ENCODE results near the gene KRTAP5-2. TPM values are rescaled to one million over a fixed set of nuclear protein-coding genes. Genes with fewer than 3 reads are reported as not detected.

Gene KRTAP5-2
- total and polyA plus RNA-seq, 2 of the 4 experiments (the other 2 are of a cell fraction): not detected

GRCh38 chr11:1558775-1559110 lies 39.4 kb downstream of the KRTAP5-2 start:
- Histone ChIP-seq H2BK5ac (ENCODE audit: low read depth, low read length, poor library complexity, severe bottlenecking) (peak overlapping the region; percentile 68), H2AK9ac (replicated peaks; ENCODE audit: low read depth, low read length, poor library complexity) (peak overlapping the region; percentile 83), H2AK5ac (ENCODE audit: low read depth, low read length) (peak overlapping the region; percentile 96), H3K23ac (ENCODE audit: low read depth, low read length) (peak overlapping the region; percentile 27; the same call in 1 of the 2 replicates), H3K4me1 (ENCODE audit: control insufficient read depth, insufficient read depth, low read length) (peaks cover 20% of the 10 kb centered on the region), H3K18ac (ENCODE audit: low read depth, low read length) (peak overlapping the region; percentile 61), H2BK20ac (ENCODE audit: low read depth, low read length) (peak overlapping the region; percentile 92), H4K91ac (ENCODE audit: insufficient read depth, low read depth, low read length) (peak overlapping the region; percentile 97), H3K56ac (ENCODE audit: extremely low read depth, insufficient read depth, low read length) (no peak overlapping the region), H3K27ac (ENCODE audit: insufficient read depth, low read length) (peak overlapping the region; percentile 62), H2AFZ (replicated peaks; ENCODE audit: low read length, poor library complexity) (peak overlapping the region; percentile 87), H3K9ac (ENCODE audit: low read depth, low read length) (no peak overlapping the region), H3K4me3 (ENCODE audit: insufficient read depth, low read depth, low read length) (no peak overlapping the region), H3K14ac (replicated peaks; ENCODE audit: low read depth, low read length) (peak overlapping the region; percentile 63), H3K4me2 (ENCODE audit: low read depth, low read length) (peak overlapping the region; percentile 1; the same call in 1 of the 2 replicates), H4K8ac (ENCODE audit: low read depth in 2 of 2, low read length in 2 of 2) (peak overlapping the region; percentile 63 to 81; a peak in 3 of 4 replicates), H2BK120ac (ENCODE audit: low read depth, low read length) (peak overlapping the region; percentile 95), H3K36me3 (ENCODE audit: control insufficient read depth, insufficient read depth, low read length) (peaks cover 16% of the 10 kb centered on the region), H4K20me1 (ENCODE audit: insufficient read depth, low read length) (peaks cover 18% of the 10 kb centered on the region), H3K9me1 (ENCODE audit: insufficient read depth, low read length) (peaks cover 14% of the 10 kb centered on the region), H3K9me3 (ENCODE audit: control insufficient read depth, insufficient read depth, low read length) (no peaks in the 10 kb centered on the region), H3K4ac (ENCODE audit: low read depth, low read length) (peak overlapping the region; percentile 97), H3K27me3 (ENCODE audit: control insufficient read depth, insufficient read depth, low read length) (no peaks in the 10 kb centered on the region), H3K79me1 (ENCODE audit: low read depth in 1 of 2, low read length in 2 of 2) (peaks cover 0 to 21% of the 10 kb centered on the region in 2 experiments; a peak in 1 of 4 replicates), H4K5ac (ENCODE audit: low read depth, low read length) (peak overlapping the region; percentile 16), H2BK15ac (ENCODE audit: low read depth, low read length) (peak overlapping the region; percentile 94; the same call in 2 of the 3 replicates)
- dilution Hi-C loops (cut with HindIII; ENCODE audit: low sequenced_read_pairs, unreplicated experiment): no loop called here
- CTCF ChIA-PET: interaction anchor here (0.8 to 2.2 kb wide), 2 partner anchors 12 to 16 kb away, joined by 4 to 7 read pairs; no protein-coding TSS in a partner anchor
- TF ChIP-seq CHD1 (IDR thresholded peaks at IDR 0.05; ENCODE audit: low read depth, low read length) (no peak), BHLHE40 (IDR thresholded peaks at IDR 0.05; ENCODE audit: low read depth, low read length) (no peak), FOS (IDR thresholded peaks at IDR 0.05; ENCODE audit: low read depth, low read length) (no peak), USF2 (IDR thresholded peaks at IDR 0.05; ENCODE audit: low read depth, low read length) (no peak), MAFK (IDR thresholded peaks at IDR 0.05; ENCODE audit: low read depth, low read length) (no peak)
- DNase-seq (no peak), ATAC-seq (ENCODE audit: low read depth) (no peak; the same call in 1 of the 2 replicates)
- intact Hi-C loops (cut with micrococcal nuclease): no loop called here
- 64% methylated on average over 3 of the region's 12 CpGs; no CpG with 5 or more reads in 1 of the 2 experiments for WGBS, 2 experiments (ENCODE audit: extremely low coverage in 2 of 2, insufficient read length in 1 of 2)
- POLR2A ChIA-PET (ENCODE audit: unreplicated experiment): interaction anchor here (0.6 to 0.7 kb wide), 2 partner anchors 11 to 14 kb away, joined by 3 to 4 read pairs; no protein-coding TSS in a partner anchor
- in situ Hi-C loops (cut with MboI; ENCODE audit: low sequenced_read_pairs): no loop called here
- no TSS peak for BruUV-seq (replicated peaks)
